Activated CD4-positive, alpha-beta T cell treated with anti-CD3 and anti-CD28 coated beads, Interleukin-2, Interleukin-4, amounts not matched to agents 100 ng/mL and 50 ng/mL, durations not matched to agents 16 hours and 8 hours (primary cell): ENCODE data around the gene TTC28.
"Not testable (repeated sequence)": the region's sequence is repeated elsewhere in the genome, so short reads cannot be mapped to it uniquely, and the experiment has no call there.

ENCODE experiments used
- DNase-seq: peaks from one replicate; pipeline ENCODE4 v3.0.0-alpha.2; 2020; ENCODE audit warnings: low spot score

TTC28 gene

GRCh38 chr22:28560046-28560742 is 119.4 kb downstream of the TTC28 start:
- no peak for DNase-seq

GRCh38 chr22:28557184-28557583 is 122.5 kb downstream of the TTC28 start:
- DNase-seq: no peak

- DNase-seq: not testable (repeated sequence)
These were observed 126.4 kb downstream of the TTC28 start for GRCh38 chr22:28553108-28553866.

GRCh38 chr22:28548406-28548805 is 131.2 kb downstream of the TTC28 start:
- DNase-seq: no peak

- no peak for DNase-seq
These were observed 132.4 kb downstream of the TTC28 start for GRCh38 chr22:28547132-28547842.

GRCh38 chr22:28544431-28544868 is 135.2 kb downstream of the TTC28 start:
- DNase-seq: no peak

- DNase-seq: no peak
These were observed 136.5 kb downstream of the TTC28 start for GRCh38 chr22:28542980-28543621.

GRCh38 chr22:28541137-28541536 is 138.5 kb downstream of the TTC28 start:
- no peak for DNase-seq

- no peak for DNase-seq
These were observed 140.7 kb downstream of the TTC28 start for GRCh38 chr22:28538922-28539321.

GRCh38 chr22:28530565-28530964 is 149.1 kb downstream of the TTC28 start:
- DNase-seq: not testable (repeated sequence)

GRCh38 chr22:28529144-28529543 is 150.5 kb downstream of the TTC28 start:
- DNase-seq: not testable (repeated sequence)

- no peak for DNase-seq
These were observed 158.2 kb downstream of the TTC28 start for GRCh38 chr22:28521451-28521850.

GRCh38 chr22:28514321-28514821 is 165.3 kb downstream of the TTC28 start:
- no peak for DNase-seq

GRCh38 chr22:28512387-28512786 is 167.3 kb downstream of the TTC28 start:
- not testable (repeated sequence) for DNase-seq

- no peak for DNase-seq
These were observed 171.7 kb downstream of the TTC28 start for GRCh38 chr22:28507896-28508295.

GRCh38 chr22:28506150-28506535 is 173.5 kb downstream of the TTC28 start:
- DNase-seq: no peak

GRCh38 chr22:28505416-28506149 is 174.1 kb downstream of the TTC28 start:
- no peak for DNase-seq

- no peak for DNase-seq
These were observed 179.6 kb downstream of the TTC28 start for GRCh38 chr22:28500006-28500405.

GRCh38 chr22:28498044-28498443 is 181.6 kb downstream of the TTC28 start:
- DNase-seq: no peak

- no peak for DNase-seq
These were observed 182.5 kb downstream of the TTC28 start for GRCh38 chr22:28497188-28497587.

GRCh38 chr22:28491289-28491688 is 188.4 kb downstream of the TTC28 start:
- not testable (repeated sequence) for DNase-seq
